GM12892 (cell line): ENCODE measurements around the gene BSN.
"Not testable (repeated sequence)": the region's sequence is repeated elsewhere in the genome, so short reads cannot be mapped to it uniquely, and the experiment has no call there.

Source experiments
- DNase-seq: peaks from one replicate; pipeline ENCODE4 v3.0.0; 2011; ENCODE audit not compliant: insufficient read length
- FAIRE-seq: peaks from 2 replicates; lab custom pipeline; 2011; peaks lifted over from hg19 to GRCh38; lab: Jason Lieb, UNC
- POLR2A ChIP-seq: IDR thresholded peaks from 2 replicates; pipeline ENCODE4 v1.6.1; 2011; ENCODE audit warnings: low read depth, low read length, control low read depth
- POLR2AphosphoS5 ChIP-seq: IDR thresholded peaks from 2 replicates; pipeline ENCODE4 v1.6.1; 2011; ENCODE audit warnings: low read depth, low read length, control low read depth
- TAF1 ChIP-seq: IDR thresholded peaks from 2 replicates; pipeline ENCODE4 v1.6.1; 2011; ENCODE audit warnings: low read depth, mild to moderate bottlenecking, control low read depth, low read length, borderline replicate concordance

The BSN gene

DNA sequence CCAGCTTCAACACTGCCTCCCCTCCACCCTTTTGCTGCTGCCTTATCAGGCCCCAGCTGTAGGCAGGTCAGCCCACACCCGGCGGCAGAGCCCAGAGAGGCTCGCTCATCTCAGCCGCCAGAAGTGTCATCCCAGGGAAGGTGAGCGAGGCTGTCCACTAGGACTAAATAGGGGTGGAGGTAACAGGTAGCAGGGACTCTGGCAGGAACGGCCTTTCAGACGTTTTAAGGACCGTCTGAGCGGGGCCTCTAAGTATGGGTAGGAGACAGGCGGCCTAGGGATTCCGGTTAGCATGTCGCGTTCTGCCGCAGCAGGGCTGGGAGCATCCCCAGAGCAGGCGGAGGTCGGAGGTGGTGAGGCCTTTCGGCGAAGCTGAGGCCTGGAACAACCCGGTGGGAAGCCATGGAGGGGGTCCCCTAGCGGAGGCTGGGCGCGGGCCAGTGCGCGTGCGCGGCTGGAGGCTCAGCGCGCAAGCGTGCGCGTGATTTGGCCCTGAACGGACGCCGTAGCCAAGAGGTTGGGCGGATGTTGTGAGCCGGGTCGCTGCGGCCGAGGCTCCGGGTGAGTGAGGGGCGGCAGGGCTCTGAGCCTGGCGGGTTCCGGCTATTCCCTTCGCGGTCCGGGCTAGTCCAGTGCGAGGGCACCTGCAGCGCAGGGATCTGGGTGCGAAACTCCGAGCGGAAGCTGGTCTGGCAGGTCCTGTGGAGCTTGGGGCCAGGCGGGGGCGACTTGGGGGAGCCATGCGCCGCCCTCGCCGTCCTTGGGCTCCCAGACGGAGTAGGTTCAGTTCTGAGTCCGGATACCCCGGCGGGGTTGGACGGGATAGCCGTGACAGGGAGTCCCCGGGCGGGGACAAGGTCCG is 135.0 kb downstream of the BSN start, which contains the start of the genes MST1 and RNF123:
TSS of gene MST1 (minus strand) at position 429 of the 862 bp plus-strand sequence. CDS start 783 bp downstream, outside the sequence.
TSS of gene RNF123 (plus strand) at position 512 of the 862 bp plus-strand sequence. CDS start 1,609 bp downstream, outside the sequence.
- peak; percentile 98 for DNase-seq
- peak; percentile 27 for FAIRE-seq

DNA sequence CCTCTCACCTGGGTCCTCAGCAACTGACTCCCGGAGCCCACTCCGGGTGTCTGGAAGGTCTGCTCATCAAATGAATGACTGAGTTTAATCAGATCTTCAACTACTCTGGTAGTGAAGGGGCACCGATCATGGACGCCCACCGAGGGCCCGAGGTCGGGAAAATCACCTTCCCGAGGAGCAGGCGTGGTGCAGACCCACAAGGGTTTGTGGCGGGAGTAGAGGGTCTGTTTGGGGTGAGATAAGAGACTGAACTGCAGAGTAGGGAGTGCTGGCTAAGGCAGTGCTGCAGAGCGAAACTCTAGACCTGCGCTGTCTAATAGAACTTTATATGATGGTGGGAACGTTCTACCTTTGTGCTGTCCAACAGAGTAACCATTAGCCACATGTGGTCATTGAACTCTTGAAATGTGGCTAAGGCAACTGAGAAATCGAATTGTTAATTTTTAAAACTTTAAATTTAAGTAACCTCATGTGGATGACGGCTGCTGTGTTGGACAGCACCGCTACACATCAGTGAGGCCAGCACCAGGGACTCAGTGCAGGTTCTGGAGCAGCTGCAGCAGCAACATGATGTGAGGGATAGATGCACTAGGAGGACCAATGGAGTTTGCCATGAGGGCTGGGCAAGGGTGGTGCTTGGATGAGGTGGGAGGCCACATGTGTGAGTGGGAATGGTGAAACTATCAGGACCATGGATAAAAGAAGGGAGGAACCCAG is 135.8 kb downstream of the BSN start:
- not testable (repeated sequence) for DNase-seq, FAIRE-seq

More for the DNA sequence above, 135.0 kb downstream of the BSN start, which contains the start of the genes MST1 and RNF123:
- no peak for TF ChIP-seq TAF1
- peak; percentile 60 for TF ChIP-seq POLR2AphosphoS5
- TF ChIP-seq POLR2A: peak; percentile 66; the same call in 1 of the 2 replicates

DNA sequence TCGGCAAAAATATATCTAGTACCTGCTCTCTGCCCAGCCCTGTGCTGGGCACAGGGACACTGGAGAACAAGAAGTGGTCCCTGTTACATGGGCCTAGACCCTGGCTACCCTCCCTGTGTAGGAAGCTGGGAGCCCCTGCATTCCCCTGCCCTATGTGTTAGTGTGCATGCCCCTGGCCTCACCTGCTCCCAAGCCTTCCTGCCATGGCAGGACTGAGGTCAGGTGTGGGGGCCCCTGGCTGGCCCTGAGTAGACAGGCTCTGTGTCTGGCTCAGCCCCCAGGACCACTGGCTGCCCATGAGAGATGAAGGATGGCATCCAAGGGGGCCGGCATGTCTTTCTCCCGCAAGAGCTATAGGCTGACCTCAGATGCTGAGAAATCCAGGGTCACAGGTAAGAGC is 136.6 kb downstream of the BSN start:
- not testable (repeated sequence) for FAIRE-seq, DNase-seq

DNA sequence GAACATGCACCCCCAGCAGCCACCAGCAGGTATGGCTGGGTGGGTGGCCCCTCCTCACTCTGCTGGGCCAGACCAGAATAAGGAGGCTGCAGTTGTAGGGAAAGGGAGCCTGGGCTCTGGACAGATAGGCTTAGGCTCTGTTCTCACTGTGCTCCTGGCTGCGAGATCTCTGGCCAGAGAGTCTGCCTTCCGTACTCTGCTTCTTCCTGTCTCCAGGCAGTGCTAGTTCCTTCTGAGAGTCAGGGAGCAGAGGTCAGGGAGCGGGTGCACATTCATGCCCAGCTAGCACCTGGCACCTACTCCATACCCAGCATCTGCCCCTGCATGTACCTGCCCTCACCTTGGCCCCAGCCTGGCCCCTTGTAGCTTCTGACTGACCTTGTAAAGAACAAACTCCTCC is 137.2 kb downstream of the BSN start:
- FAIRE-seq, DNase-seq: not testable (repeated sequence)

DNA sequence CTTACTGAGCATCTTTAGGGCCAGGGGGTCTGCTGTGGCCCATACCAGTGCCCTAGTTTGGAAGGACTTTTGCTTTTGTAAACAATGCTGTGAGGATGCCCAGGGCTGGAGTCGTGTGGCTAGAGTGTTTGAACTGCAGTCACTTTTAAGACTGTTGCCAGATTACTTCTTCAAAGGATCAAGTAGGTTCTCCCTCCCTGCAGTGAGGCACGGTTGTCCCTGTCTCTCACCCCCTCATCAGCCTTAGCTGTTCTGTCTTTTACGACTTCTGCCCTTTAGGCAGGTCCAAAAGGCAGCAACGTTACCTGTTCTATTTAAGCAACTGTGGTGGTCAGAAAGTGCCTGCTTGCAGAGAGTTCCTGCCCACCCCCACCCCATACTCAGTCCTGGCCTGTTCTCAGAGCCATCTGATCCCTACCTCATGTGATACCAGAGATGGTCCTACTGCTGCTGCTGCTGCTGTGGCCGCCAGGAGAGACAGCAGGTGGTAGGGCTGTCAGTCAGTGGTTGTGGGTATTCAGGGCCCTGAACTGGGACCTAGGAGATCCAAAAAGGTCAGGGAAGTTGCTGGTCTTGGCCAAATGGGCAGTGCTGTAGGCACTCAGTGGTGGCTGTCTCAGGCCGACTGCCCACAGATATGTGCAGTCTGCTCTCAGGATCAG is 140.3 kb downstream of the BSN start:
- not testable (repeated sequence) for DNase-seq, FAIRE-seq

DNA sequence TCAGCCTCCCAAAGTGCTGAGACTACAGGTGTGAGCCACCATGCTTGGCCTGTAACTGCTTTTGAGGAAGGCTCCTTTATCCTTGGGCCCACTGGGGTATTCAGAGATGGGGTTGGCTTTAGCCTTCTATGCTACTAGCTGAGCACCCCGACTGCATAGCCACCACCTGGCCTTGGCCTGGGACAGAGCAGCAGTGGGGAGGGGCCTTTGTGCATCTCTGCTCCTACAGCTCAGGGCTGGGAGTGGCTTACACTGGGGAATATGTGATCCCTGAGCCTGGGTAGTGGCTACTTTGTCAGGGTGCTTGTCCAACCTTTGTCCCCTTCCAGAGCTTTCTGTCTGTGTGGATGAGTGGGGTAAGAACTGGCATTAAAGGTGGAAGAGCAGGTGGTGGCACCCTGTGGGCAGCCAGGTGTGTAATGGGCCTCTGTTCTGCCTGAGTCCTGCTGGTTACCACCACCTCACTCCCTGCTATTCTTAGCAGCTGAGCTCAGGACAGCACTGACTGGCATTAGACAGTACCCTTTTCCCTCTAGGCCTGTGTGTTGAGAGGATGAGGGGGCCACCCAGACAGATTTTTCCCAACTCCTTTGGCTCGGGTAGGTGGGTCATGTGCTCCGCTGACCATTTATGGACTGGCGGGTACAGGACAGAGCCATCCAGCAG is 141.2 kb downstream of the BSN start:
- peak; percentile 60 for FAIRE-seq
- not testable (repeated sequence) for DNase-seq

DNA sequence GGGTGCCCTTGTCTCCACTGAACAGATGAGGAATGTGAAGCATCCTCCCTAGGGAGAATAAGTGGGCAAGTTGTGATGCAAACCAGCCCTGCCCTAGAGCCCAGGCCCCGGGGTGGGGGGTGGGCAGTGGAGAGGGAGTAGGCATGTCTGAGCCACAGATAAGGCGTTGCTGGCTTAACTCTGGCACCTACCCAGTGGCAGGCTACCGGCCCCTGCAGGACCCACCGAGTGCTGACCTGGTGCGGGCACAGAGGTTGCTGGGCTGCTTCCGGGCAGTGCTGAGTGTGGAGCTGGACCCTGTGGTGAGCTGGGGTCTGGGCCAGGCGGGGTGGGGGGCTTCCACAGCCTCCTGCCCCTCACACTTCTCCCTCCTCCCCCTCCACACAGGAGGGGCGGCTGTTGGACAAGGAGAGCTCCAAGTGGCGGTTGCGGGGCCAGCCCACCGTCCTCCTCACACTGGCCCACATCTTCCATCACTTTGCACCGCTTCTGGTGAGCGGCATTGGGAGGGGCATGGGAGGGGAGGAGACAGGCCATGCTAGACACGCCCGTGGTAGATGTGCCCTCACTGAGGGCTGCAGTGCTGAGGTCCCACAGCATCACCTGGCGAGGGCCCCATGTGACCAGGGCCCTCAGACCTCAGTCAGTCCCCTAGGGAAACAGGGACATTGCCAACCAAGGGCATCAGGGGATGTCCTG is 145.2 kb downstream of the BSN start:
- no peak for TF ChIP-seq POLR2A
- no peak for TF ChIP-seq TAF1
- TF ChIP-seq POLR2AphosphoS5: no peak
- no peak for DNase-seq
- no peak for FAIRE-seq

DNA sequence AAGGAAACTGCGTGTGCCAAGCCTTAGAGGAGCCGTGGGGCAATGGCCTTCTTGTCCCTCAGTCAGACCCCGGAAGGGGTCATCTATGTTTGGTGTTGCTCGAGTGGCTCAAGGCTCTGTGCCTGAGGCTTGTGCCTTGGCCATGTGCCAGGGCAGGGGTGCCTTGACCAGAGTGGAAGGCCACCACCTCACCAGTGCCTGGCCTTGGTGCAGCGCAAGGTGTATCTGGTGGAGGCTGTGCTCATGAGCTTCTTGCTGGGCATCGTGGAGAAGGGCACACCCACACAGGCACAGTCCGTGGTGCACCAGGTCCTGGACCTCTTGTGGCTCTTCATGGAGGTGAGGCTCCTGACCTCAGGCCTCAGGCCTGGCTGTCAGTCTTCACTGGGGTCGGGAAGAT is 145.7 kb downstream of the BSN start:
- DNase-seq (no peak), FAIRE-seq (no peak)
- TF ChIP-seq POLR2AphosphoS5 (no peak), TAF1 (no peak), POLR2A (no peak)

DNA sequence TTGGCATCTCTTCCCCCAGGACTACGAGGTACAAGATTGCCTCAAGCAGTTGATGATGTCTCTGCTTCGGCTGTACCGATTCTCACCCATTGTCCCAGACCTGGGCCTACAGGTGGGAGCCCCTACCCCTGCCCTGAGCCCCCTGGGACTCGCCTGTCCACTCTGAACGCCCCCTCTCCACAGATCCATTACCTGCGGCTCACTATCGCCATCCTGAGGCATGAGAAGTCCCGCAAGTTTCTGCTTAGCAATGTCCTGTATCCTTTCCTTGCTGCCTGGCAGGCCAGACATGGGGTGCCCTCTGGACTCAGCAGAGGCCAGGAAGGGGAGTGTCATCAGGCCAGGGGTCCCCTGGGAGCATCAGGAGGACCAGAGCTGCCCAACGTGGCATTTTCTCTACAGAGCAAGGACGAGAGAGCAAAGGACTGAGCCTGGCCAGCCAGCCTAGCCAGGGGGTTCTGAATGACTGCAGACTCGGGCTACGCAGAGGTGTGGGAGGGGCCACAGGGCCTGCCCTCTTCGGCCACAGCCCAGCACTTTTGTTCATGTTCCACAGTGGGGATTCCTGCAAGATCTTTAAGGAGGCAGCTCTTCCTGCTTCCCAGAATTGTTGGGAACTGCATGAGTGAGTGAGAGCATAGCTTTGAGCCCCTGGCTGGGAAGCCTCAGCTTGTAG is 146.3 kb downstream of the BSN start:
- DNase-seq: no peak
- FAIRE-seq: no peak
- no peak for TF ChIP-seq TAF1
- no peak for TF ChIP-seq POLR2AphosphoS5
- TF ChIP-seq POLR2A: no peak

DNA sequence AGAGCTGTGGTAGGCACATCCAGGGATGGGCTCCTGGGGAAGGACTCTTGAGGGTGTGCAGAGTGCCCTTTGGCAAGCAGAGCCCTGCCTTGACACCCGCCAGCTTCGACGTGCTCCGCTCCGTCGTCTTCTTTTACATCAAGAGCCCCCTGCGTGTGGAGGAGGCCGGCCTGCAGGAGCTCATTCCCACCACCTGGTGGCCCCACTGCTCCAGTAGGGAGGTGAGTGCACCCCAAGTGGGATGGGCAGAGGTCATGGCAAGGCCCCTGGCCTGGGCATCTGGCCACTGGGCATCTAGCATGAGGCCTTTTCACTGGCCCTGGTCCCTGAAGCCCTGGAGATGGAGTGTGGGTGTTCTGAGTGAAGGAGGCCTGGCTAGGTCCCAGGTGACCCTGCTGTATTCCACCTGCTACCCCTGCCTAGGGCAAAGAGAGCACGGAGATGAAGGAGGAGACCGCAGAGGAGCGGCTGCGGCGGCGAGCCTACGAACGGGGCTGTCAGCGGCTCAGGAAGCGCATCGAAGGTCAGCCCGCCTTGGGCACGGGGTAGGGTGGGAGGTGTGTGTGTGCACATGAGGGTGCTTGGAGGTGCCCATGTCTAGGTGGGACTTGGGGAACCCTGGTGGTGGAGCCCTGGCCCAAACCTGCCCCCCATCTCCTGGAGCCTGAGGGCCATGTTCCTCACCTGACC is 147.3 kb downstream of the BSN start:
- FAIRE-seq (no peak), DNase-seq (no peak)
- TF ChIP-seq TAF1 (no peak), POLR2A (no peak), POLR2AphosphoS5 (no peak)

DNA sequence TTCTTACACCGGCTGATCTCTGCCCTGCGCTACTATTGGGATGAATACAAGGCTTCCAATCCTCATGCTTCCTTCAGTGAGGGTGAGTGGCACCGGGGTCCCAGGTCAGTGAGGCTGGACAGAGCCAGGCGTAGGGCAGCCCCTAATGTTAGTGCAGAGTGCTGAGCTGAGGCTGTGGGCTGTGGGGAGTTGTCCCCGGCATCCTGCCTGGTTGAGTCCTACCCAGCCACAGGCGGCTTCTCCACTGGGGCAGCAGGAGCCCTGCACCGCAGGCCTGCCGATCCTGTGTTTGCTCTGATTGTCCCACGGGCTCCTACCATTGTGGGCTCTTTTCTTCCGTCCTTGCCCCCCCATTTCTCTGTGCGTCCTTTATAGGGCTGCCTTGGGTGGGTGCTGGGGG is 148.4 kb downstream of the BSN start:
- DNase-seq (no peak), FAIRE-seq (no peak)
- TF ChIP-seq POLR2AphosphoS5: no peak
